ENCODE measurements around the gene UGT2B10. TPM values are rescaled to one million over a fixed set of nuclear protein-coding genes. Genes with fewer than 3 reads are reported as not detected.
"Not testable (repeated sequence)": the region's sequence is repeated elsewhere in the genome, so short reads cannot be mapped to it uniquely, and the experiment has no call there.

The UGT2B10 gene
- total RNA-seq (2014; rRNA removed; shearing (Covaris generic)), result not detected in 2 replicates

GRCh38 chr4:68815617-68816409 lies at the start of gene UGT2B10:
Gene UGT2B10 (plus strand): TSS chr4:68815994. CDS start chr4:68816020, 26 bp downstream.
- DNase-seq (ENCODE audit: low spot score), result not testable (repeated sequence)

- not testable (repeated sequence) for DNase-seq (ENCODE audit: low spot score)
These were observed 44.0 kb upstream of the UGT2B10 start for GRCh38 chr4:68771836-68772235.

GRCh38 chr4:68773699-68774098 lies 42.1 kb upstream of the UGT2B10 start:
- no peak for DNase-seq (ENCODE audit: low spot score)

DNA sequence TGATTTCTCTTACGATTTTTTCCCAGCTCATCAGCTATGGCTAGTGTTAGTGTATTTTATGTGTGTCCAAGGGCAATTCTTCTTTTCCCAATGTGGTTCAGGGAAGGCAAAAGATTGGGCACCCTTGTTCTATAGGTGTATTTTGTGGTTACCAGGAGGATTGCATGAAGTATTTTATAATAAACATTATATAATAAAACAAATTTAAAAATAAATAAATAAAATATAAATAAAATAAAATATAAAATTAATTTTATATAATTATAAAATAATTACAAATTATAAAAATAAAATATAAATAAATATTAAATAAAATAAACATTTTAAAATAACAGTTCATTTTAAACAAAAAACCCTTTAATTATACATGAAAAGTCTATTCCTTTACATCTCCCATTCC lies 35.6 kb upstream of the UGT2B10 start:
- DNase-seq (ENCODE audit: low spot score), result no peak

DNA sequence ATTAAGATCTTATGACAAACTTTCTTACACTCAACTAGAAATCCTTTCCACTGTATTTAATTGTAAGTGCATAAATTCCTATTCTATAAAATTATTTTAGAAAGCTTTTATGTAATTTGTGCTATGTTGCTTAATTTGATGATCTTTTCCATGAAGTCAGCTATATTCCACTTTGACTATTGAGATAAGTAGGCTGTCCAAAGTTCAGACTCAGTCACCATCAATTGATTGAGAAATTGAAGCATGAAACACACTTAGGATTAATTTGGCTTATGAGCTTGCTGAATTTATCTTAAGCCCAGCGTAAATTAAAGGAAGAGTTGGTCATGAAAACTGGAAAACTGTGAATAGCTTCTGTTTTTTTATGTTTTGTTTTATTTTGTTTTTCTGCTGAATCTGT lies 18.7 kb upstream of the UGT2B10 start:
- DNase-seq (ENCODE audit: low spot score), result no peak

DNA sequence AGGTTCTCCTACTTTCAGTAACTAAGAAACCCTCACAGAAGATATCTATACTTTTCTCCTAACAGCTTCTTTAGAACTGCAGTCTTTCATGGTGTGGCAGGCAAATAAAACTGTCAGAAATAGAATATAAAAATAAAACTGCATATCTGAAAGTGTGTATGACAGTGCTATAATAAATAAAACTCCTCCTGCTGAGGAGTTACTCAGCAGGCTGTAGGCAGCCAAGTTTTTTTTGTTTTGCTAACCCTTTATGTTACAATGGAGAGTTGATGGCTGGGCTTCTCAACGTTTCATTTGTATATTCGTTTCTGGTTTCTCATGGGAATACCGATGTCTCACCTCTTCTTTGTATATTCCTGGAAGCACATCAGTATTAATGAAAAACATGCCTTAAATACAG lies 18.2 kb upstream of the UGT2B10 start:
- no peak for DNase-seq (ENCODE audit: low spot score)

DNA sequence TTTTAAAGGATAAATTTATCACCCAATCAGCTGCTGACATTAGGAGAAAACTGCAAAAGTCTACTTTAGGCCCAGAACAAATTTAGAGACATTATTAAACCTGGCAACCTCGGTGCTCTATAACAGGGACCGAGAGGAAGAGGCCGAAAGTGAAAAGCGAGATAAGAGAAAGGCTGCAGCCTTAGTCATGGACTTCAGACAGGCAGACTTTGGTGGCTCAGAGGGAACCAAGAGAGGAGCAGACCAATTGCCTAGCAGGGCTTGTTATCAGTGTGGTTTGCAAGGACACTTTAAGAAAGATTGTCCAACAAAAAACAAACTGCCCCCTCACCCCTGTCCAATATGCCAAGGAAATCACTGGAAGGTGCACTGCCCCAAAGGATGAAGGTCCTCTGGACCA lies 12.8 kb upstream of the UGT2B10 start:
- no peak for DNase-seq (ENCODE audit: low spot score)

GRCh38 chr4:68808060-68808459 lies 7.7 kb upstream of the UGT2B10 start:
- no peak for DNase-seq (ENCODE audit: low spot score)

DNA sequence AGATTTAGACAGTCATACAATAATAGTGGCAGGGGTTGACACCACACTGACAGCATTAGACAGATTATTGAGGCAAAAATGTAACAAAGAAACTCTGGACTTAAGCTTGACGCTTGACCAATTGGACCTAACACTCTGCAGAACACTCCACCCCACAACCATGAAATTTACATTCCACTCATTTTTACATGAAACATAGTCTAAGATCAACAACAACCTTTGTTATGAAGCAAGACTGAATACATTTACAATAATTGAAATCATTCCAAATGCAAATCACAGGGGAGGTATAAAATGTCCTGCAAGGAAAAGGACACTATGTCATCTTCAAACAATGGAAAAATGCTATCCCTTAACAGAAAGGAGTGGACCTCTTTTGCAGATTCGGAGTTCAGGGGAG lies 4.9 kb upstream of the UGT2B10 start:
- DNase-seq (ENCODE audit: low spot score), result no peak

GRCh38 chr4:68816410-68817265 lies 844 bp downstream of the UGT2B10 start:
- not testable (repeated sequence) for DNase-seq (ENCODE audit: low spot score)

DNA sequence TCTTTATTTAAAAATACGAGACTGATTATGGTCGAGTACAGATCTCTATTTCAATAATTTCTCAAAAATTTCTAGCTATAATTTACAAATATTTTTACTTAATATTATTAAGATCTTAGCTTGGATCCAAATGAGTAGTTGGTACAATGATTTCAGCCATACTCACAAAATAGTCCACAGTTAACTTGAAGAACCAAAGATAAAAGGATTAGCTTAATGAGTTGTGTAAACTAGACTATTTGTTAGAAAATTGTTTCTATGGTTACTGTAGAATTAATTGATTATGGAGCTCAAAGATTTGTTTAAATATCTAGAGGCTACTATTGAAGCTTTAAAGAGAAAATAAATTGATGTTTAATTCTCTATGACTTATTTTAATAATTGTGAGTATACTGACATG lies 1.6 kb downstream of the UGT2B10 start:
- no peak for DNase-seq (ENCODE audit: low spot score)

DNA sequence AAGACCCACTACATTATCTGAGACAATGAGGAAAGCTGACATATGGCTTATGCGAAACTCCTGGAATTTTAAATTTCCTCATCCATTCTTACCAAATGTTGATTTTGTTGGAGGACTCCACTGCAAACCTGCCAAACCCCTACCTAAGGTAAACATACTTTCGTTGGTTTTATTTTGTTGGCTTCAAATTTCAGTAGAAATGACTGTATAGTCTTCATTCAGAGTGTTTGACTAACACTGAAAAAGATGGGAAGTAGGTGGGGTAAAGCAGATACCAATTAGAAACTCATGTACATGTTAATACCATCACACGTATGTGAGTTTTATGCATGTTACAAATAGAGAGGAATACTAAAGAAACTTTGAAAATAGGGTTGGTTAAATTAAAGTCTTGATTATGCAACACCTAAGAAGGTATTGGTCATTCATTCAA lies 2.3 kb downstream of the UGT2B10 start:
- not testable (repeated sequence) for DNase-seq (ENCODE audit: low spot score)

- DNase-seq (ENCODE audit: low spot score), result no peak
These were observed 15.8 kb downstream of the UGT2B10 start for GRCh38 chr4:68831642-68832041.

GRCh38 chr4:68850293-68850692 lies 34.5 kb downstream of the UGT2B10 start:
- no peak for DNase-seq (ENCODE audit: low spot score)

- DNase-seq (ENCODE audit: low spot score), result no peak
These were observed 40.0 kb downstream of the UGT2B10 start for GRCh38 chr4:68855771-68856170.

- no peak for DNase-seq (ENCODE audit: low spot score)
These were observed 42.2 kb downstream of the UGT2B10 start for GRCh38 chr4:68858039-68858438.

GRCh38 chr4:68859655-68860054 lies 43.9 kb downstream of the UGT2B10 start:
- DNase-seq (ENCODE audit: low spot score), result no peak

DNA sequence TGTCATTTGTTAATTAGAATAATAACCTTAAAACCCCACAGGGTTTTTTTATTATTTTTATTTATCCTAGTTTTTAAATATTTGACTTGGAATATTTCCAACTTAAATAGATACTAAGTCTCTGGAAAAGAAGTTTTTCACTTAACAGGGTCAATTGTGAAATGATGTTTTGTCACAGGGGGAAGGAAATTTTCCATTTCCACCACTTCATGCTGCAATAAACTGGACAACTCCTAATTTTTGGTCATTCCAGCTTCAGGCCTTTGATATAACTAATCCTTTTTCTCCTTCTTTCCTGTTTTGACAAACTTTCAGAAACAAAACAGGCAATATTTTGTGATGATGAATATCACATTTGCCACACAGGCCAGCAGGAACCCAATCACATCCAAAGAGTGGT lies 45.3 kb downstream of the UGT2B10 start:
- DNase-seq (ENCODE audit: low spot score), result no peak

- DNase-seq (ENCODE audit: low spot score), result no peak
These were observed 48.8 kb downstream of the UGT2B10 start for GRCh38 chr4:68864438-68865187.

DNA sequence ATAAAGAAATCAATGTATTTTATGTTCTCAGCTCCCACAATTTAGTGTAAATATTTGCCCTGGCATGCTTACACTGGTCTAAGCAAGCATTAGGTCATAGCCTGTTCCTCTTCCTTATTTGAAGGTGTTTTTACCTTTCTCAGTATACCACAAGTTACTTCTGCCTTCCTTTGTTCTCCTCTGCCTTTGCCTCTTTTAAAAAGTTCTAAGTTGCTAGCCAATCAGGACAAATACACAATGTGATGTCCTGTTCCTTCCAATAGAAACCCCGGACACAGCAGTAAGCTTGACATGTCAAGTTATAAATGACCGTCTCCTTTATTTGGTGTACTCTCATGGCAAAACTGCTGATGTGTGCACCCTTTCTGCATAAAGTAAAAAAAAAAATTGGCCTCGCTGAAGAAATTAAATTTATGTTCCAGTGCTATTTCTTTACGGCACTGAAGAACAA lies 49.4 kb downstream of the UGT2B10 start:
- DNase-seq (ENCODE audit: low spot score), result no peak

GRCh38 chr4:68865760-68866159 lies 50.0 kb downstream of the UGT2B10 start:
- DNase-seq (ENCODE audit: low spot score), result no peak

DNA sequence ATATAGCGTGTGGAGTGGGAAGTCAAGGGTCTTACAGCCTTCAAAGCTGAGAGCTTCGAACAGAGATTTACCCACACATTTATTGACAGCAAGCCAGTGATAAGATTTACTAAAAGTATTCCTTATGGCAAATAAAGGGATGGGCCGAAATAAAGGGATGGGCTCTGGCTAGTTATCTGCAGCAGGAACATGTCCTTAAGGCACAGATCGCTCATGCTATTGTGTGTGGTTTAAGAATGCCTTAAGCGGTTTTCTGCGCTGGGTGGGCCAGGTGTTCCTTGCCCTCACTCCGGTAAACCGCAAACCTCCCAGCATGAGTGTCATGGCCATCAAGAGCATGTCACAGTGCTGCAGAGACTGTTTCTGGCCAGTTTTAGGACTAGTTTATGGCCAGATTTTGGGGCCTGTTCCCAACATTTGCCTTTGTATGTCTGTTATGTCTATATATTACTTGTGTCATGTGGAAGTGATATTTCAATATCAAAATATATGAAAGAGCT lies 53.5 kb downstream of the UGT2B10 start:
- DNase-seq (ENCODE audit: low spot score), result no peak
